Amniotic epithelial cell (primary cell): ENCODE data around the gene AHR.
A peak's percentile ranks its signal among the peaks of the same experiment; 100 is the strongest.

Source experiments
- DNase-seq: peaks from one replicate; pipeline ENCODE4 v3.0.0-alpha.2; 2010; ENCODE audit warnings: low read depth

Gene AHR

GRCh38 chr7:17298102-17298839, at the start of gene AHR:
AHR (plus strand) TSS chr7:17298652; CDS start chr7:17299265, 613 bp downstream.
- DNase-seq = peak; percentile 92

GRCh38 chr7:17253885-17254284, 44.6 kb upstream of the AHR start:
- DNase-seq = no peak

DNA sequence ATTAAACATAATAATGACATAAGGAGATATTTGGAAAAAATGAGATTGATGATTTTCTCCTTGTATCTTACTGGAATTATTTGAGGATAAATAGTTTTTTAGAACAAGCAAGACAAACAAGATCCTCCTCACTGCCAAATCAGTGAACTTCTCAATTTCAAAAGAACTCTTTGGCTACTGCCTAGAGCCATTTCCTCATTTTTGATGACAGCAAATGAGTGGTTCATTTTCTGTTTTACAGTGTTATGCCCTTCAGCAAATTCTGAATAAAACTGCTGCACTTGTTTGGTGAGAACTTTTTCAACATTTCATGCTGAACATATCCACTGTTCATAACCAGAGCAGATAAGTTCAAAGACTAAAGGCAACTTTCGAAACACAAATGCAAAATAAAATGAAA, 42.5 kb upstream of the AHR start:
- DNase-seq = no peak

- no peak for DNase-seq
These were observed 42.1 kb upstream of the AHR start for GRCh38 chr7:17256375-17256774.

DNA sequence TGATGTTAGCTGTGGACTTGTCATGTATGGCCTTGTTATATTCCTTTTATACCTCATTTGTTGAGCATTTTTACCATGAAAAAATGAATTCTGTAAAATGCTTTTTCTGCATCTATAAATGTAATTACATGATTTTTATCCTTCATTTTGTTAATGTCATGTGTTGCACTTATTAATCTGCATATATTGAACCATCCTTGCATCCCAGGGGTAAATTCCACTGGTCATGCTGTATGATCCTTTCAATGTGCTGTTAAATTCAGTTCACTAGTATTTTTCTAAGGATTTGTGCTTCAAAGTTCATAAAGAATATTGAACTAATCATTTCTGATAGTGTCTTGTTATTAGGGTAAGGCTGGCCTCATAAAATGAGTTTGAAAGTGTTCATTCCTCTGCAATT, 31.9 kb upstream of the AHR start:
- peak; percentile 7 for DNase-seq

- DNase-seq = peak; percentile 7
These were observed 28.9 kb upstream of the AHR start for GRCh38 chr7:17269341-17270221.

DNA sequence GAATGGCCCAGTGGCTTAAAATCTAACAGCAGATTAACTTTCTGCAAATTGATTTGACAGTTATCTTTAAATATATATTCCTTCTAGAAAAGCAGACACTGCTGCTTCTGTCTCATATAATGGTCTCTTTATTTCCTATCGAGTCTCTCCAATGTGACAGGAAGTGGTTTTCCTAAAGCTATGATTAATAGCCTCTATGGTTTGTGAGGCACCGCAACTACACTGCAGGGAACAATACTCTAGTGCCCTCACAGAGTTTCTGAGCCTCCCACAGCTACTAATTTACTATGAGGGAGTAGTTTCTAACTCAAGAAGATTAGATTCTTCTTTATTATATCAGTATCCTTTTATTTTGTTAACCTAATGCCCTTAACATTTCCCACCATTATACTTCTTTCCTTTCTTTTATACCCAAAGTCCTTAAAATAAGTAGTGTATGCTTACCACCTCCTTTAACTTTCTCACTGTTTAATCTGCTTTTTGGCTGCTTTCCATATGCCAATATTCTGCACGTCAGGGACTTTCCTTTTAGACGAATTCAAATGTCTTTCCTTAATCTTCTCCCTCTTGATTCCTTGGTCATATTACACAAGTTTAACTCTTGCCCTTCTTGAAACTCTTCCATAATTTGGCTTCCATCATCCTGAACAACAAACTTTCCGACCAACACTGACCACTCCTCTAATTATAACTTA, 23.8 kb upstream of the AHR start:
- peak; percentile 36 for DNase-seq

DNA sequence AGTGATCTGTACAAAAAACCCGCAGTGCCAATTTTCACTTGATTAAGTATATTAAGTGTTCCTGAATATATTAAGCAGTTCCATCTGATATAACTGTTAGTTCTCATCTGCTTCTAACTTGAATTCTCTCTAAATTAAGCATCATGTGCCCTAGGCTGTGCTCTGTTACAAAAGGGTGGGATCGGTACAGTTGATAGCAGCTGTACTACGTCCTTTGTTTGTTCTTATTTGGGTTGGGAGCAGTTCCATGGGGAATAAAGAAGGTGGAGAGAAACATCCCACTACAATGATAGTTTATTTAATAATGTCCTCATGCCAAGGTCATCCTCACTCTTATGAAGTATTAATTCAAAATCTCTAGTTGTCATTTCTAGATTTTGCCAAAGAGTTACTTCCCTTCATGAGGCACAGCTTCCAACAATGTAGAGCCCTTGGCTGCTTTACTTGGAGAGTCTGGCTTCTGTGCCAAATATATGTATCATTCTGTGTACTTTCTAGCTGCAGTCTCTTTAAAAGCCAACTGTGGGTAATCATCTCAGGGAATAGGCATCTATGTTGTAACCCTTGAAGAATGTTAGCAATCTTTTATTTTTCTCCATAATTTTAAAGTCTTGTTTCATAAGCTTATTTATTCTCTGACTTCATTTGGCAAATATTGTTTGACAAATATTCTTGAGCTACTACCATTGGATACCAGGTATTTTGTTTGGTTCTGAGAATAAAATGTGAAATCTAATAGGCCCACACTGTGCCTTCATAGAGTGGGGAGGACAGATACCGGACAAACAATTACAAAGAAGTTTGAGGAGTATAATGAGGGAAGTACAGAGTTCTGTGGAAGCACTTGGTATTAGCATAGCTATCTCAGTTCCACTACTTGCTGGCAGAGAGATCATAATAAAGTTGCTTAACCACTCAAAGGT, 22.4 kb upstream of the AHR start:
- peak; percentile 96 for DNase-seq

GRCh38 chr7:17279061-17279460, 19.4 kb upstream of the AHR start:
- DNase-seq = no peak

DNA sequence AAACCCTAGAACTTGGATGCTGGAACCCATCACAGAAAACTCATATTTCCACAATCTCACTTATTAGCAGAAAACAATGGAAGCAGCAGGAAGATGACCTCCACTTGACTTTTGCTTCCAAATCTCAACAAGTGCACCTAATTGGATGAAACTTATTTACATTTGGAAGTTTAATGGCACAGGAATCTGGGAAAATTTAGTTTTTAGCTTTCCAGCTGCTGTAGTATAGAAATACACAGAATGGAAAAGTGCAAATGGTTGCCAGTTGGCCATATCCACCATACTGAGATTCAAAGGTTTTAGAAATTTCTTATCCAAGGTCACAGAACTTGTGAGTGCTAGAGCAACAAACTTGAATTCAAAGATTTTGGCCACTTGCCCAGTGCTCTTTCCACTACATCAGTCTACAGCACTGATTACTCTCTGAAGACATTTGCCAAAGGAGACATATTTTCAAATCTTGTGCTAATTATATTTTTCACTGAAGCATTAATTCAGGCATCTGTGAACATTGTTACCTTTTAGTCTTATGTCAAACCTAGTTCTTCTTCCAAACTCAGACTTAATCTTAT, 9.3 kb upstream of the AHR start:
- peak; percentile 69 for DNase-seq

DNA sequence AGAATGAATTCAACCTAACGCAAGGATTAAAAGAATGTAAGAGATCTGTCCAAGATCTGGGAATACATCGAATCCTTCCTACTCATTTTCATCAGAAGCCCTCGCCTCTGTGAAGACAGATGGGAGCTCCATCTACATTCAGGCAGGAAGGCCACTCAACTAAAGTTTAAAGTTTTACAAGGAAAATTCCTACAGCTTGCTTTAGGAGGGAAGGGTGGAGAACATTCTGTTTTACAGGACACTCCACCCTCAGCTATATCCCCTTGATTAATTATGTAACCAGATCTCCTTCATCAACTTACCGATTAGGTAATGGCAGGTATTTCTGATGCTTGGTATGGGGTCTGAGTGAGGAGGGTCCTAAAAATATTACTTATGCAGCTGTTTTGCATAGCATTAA, 5.6 kb upstream of the AHR start:
- no peak for DNase-seq

DNA sequence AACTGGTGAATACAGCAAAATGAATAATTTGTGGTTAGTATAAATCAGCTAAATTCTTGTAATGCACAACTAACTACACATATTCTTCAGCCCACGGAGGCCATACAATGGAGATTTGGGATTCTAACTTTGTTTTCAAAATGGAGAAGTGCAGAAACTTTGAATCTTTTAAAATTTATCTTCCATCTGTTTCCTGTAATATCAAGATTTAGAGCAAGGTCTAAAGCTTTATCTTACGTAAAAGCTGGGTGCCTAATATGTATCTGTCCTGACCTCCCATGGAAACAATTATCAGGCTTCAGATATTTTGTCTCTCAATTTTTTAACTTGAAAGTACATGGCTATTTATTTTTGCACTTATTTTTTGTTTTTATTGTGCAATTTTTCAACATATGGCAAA, 5.0 kb upstream of the AHR start:
- no peak for DNase-seq

DNA sequence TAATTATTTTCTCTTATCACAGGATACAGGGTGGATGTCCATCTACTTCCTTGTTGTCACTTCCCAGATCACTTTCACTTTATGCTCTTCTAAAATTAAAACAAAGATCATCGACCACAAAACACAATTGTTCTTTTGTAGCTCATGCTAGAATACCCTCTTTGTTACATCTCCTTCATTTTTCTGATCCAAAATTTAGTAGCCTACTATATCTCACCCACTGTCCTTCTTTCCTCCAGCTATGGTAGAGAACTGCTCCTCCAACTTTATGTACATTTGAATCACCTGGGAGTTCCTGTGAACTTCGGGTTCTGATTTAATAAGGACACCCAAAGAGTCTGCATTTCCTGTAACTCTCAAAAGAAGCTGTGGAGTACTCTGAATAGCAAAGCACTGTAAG, 1.2 kb upstream of the AHR start:
- DNase-seq = no peak

GRCh38 chr7:17298840-17299482, 509 bp downstream of the AHR start:
- no peak for DNase-seq

GRCh38 chr7:17299483-17299991, 1.1 kb downstream of the AHR start:
- DNase-seq = peak; percentile 44

DNA sequence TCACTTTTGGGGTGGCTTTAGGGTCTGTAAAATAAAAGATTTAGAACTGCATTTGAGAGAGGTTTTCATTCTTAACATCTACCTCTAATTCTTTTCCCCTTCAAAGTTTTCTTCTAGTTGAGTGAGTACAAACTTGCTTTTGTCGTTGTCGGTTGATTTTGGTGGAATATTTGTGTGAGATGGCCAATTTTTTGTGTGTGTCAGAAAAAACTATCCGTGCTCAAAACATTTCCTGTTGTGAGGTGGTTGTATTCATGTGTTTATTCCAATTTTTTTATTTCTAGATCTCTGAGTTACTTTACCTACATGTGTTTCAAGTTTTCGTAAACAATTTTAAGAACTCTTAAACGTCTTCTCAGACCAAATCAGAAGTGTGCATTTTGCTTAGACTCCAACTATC, 1.6 kb downstream of the AHR start:
- DNase-seq = no peak

DNA sequence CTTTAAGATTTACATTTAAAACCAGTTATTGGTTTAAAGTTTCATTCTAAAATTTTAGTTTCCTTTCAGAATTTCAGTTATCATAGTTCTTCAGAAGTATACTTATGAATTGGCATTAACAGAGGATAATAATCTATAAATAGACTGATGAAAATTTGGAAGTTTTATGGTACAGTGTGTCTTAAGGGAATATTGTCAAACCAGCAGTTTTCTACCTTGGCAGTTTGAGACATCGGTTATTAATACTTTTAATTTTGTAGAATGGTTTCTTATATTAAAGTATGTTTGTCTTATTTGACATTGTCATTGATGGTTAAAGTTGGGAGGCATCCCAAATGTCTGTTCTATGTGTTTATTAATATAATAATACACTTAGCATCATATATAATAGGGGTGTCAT, 2.0 kb downstream of the AHR start:
- DNase-seq = no peak

DNA sequence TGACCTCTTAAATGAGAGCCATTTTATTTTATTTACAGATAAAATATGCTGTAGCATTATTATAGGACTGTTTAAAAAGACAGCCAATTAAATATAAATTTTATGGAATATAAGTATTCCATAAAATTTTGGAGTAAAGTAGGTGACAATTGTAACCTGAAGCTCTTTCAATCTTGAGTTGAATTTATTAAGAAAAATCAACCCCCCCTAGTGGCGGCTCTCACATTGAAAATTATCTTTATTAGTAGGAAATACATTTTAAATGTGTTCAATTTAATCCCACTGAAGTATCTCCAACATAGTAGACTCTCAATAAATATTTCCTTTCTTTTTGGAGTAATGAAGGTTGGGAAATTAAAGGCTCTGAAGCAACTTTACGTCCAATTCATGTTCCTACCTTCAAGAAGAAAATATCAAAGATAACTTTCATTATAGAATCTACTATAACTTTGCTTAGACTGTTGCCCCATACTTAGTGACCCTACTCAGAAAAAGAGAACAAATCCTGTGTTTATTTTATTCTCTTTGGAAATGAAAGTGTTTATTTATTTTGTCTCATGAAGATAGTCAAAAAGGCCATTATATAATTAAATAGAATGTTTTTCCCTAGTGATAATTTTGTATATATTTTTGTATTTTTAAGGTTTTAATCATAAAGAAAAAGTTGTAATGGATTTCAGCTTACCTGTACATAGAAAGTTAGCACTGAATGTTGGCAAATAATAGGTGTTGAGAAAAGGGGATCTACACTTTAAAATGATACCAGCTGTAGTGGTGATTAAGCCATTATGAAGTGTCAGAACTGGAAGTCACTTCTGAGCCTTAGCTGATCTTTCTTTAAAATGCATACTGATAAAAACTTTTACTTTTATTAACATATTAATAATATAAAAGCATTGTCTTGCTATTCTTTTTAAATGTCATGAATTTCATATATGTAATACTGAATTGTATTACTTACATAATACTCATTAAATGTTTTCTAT, 3.3 kb downstream of the AHR start:
- DNase-seq = no peak

DNA sequence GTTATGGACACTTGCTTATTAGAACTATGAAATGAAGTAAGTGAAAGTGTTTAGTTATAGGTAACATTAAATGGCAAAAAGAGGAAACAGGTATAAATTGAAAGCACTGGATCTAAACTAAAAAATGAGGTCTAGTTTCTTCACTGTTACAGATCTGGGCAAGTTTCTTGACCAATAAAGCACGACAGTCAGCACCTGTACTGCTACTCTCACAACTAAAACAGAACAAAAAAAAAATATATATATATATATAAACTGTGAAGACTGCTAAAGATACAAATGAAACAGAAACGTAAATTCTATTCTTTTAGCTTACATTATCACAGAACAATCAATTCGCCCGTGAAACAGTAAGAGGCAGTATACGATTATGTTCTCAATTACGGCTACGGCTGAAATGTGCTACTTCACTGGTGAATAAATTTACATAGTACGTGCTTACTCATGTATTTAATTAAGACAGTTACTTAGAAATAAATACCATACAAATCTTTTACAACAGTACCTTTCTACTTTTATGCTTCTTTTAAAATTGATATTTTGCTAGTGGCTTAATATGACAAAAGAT, 4.2 kb downstream of the AHR start:
- no peak for DNase-seq
